ENCODE results near the gene WHAMM. TPM values are rescaled to one million over a fixed set of nuclear protein-coding genes. Genes with fewer than 3 reads are reported as not detected.

Gene WHAMM
- total RNA-seq, 1 experiment from 2014 or later = 6.9 TPM

- H3K9me3 ChIP-seq (ENCODE audit: insufficient read depth, low read depth) = no peaks in the 10 kb centered on the region
These were observed 30.7 kb upstream of the WHAMM start for GRCh38 chr15:82778755-82779154.

GRCh38 chr15:82781349-82781748 lies 28.1 kb upstream of the WHAMM start:
- H3K4me1 ChIP-seq (replicated peaks; ENCODE audit: insufficient read depth) = no peaks in the 10 kb centered on the region
- H2AFZ ChIP-seq = no peak overlapping the region
- no peaks in the 10 kb centered on the region for H3F3A ChIP-seq (ENCODE audit: insufficient read depth, low read depth)
- DNase-seq = no peak
- ChIA-PET POLR2A (ENCODE audit: unreplicated experiment) (interaction anchor here (0.7 kb wide), 1 partner anchor 230 kb away, joined by 11 read pairs; no protein-coding TSS in a partner anchor), CTCF (no interaction called here)
- H3K79me2 ChIP-seq (ENCODE audit: low read depth) = no peaks in the 10 kb centered on the region
- no peaks in the 10 kb centered on the region for H3K9me3 ChIP-seq (ENCODE audit: insufficient read depth, low read depth)
- intact Hi-C loops (cut with micrococcal nuclease; ENCODE audit: unreplicated experiment) = no loop called here
- no peaks in the 10 kb centered on the region for H3K9me2 ChIP-seq (ENCODE audit: insufficient read depth)
- TF ChIP-seq CTCF (conservative IDR thresholded peaks at IDR 0.05) (no peak), EZH2 (IDR thresholded peaks at IDR 0.05; ENCODE audit: low read depth) (no peak)
- H4K20me1 ChIP-seq (ENCODE audit: insufficient read depth) = no peaks in the 10 kb centered on the region
- no peak overlapping the region for H3K4me3 ChIP-seq
- no TSS peak for BruUV-seq (replicated peaks)
- H3K36me3 ChIP-seq (ENCODE audit: low read depth) = no peaks in the 10 kb centered on the region
- no peaks in the 10 kb centered on the region for H3K27me3 ChIP-seq (ENCODE audit: insufficient read depth, low read depth)
- H3K4me2 ChIP-seq = no peak overlapping the region
- no peak overlapping the region for H3K27ac ChIP-seq

More at GRCh38 chr15:82778755-82779154, 30.7 kb upstream of the WHAMM start:
- H3K36me3 ChIP-seq (ENCODE audit: low read depth) = no peaks in the 10 kb centered on the region
- no peak overlapping the region for H3K27ac ChIP-seq
- intact Hi-C loops (cut with micrococcal nuclease; ENCODE audit: unreplicated experiment) = no loop called here
- H3K9me2 ChIP-seq (ENCODE audit: insufficient read depth) = no peaks in the 10 kb centered on the region
- H2AFZ ChIP-seq = no peak overlapping the region
- DNase-seq = no peak
- POLR2A ChIA-PET (ENCODE audit: unreplicated experiment) = no interaction called here
- no peaks in the 10 kb centered on the region for H3K79me2 ChIP-seq (ENCODE audit: low read depth)
- BruUV-seq (replicated peaks) = no TSS peak
- no peak overlapping the region for H3K4me2 ChIP-seq
- no peaks in the 10 kb centered on the region for H3K27me3 ChIP-seq (ENCODE audit: insufficient read depth, low read depth)
- H4K20me1 ChIP-seq (ENCODE audit: insufficient read depth) = no peaks in the 10 kb centered on the region
- no peak for TF ChIP-seq EZH2 (IDR thresholded peaks at IDR 0.05; ENCODE audit: low read depth)
- TF ChIP-seq CTCF (conservative IDR thresholded peaks at IDR 0.05) = no peak
- H3F3A ChIP-seq (ENCODE audit: insufficient read depth, low read depth) = no peaks in the 10 kb centered on the region
- H3K4me1 ChIP-seq (replicated peaks; ENCODE audit: insufficient read depth) = no peaks in the 10 kb centered on the region
- CTCF ChIA-PET = no interaction called here
- no peak overlapping the region for H3K4me3 ChIP-seq

DNA sequence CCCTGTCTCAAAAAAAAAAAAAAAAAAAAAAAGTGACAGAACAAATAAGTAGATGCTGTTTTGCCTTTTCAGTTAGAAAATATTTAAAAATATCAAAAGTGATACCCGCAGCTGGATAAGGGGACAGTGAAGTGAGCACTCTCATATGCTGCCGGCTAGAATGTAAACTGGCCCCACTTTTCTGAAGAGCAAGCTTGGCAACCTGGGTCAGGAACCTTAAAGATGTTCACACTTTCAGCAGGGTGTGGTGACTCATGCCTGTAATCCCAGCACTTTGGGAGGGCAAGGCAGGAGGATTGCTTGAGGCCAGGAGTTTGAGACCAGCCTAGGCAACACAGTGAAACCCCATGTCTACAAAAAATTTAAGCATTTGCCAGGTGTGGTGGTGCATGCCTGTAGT lies 20.9 kb upstream of the WHAMM start:
- no peaks in the 10 kb centered on the region for H3K4me1 ChIP-seq (replicated peaks; ENCODE audit: insufficient read depth)
- no TSS peak for BruUV-seq (replicated peaks)
- POLR2A ChIA-PET (ENCODE audit: unreplicated experiment) = no interaction called here
- H3K9me2 ChIP-seq (ENCODE audit: insufficient read depth) = no peaks in the 10 kb centered on the region; the same call in 1 of the 2 replicates
- no peak overlapping the region for H3K27ac ChIP-seq
- no peak overlapping the region for H3K4me2 ChIP-seq
- H2AFZ ChIP-seq = no peak overlapping the region
- TF ChIP-seq EZH2 (IDR thresholded peaks at IDR 0.05; ENCODE audit: low read depth) (no peak), CTCF (conservative IDR thresholded peaks at IDR 0.05) (no peak)
- H4K20me1 ChIP-seq (ENCODE audit: insufficient read depth) = no peaks in the 10 kb centered on the region
- H3K36me3 ChIP-seq (ENCODE audit: low read depth) = no peaks in the 10 kb centered on the region
- no peaks in the 10 kb centered on the region for H3K27me3 ChIP-seq (ENCODE audit: insufficient read depth, low read depth)
- CTCF ChIA-PET = no interaction called here
- intact Hi-C loops (cut with micrococcal nuclease; ENCODE audit: unreplicated experiment) = no loop called here
- H3K4me3 ChIP-seq = no peak overlapping the region
- no peaks in the 10 kb centered on the region for H3F3A ChIP-seq (ENCODE audit: insufficient read depth, low read depth)
- no peak for DNase-seq
- H3K79me2 ChIP-seq (ENCODE audit: low read depth) = no peaks in the 10 kb centered on the region
- no peaks in the 10 kb centered on the region for H3K9me3 ChIP-seq (ENCODE audit: insufficient read depth, low read depth)

Measured in PC-9 (cell line).